Adrenal gland (tissue), 12 donors: ENCODE data around the gene KIF22. TPM values are rescaled to one million over a fixed set of nuclear protein-coding genes. Genes with fewer than 3 reads are reported as not detected.
"Not testable (repeated sequence)": the region's sequence is repeated elsewhere in the genome, so short reads cannot be mapped to it uniquely, and the experiment has no call there.

Source experiments
- DNase-seq, 7 donors: peaks; one replicate each; pipeline ENCODE4 v3.0.0-alpha.2; 2019 to 2020
- H3K27ac ChIP-seq, 5 donors: fragments of 200-600 bp; sonication (generic) in 4 of 5; 1 replicate in 3 of 5; 2 replicates in 2 of 5; pipeline versions ENCODE4 v1.5.1 to v1.8.0; 2016 to 2020; ENCODE audit warnings: mild to moderate bottlenecking in 1 of 5
- H3K27me3 ChIP-seq: fragments of 200-600 bp; 2 replicates; pipeline ENCODE4 v1.8.0; 2021
- H3K36me3 ChIP-seq, 2 donors: fragments of 200-600 bp; replicated peaks in 1 of 2; 1 replicate in 1 of 2; 2 replicates in 1 of 2; pipeline versions ENCODE4 v1.5.1 to v1.8.0; 2018 to 2022
- H3K4me1 ChIP-seq, 2 donors: fragments of 200-600 bp; replicated peaks in 1 of 2; 1 replicate in 1 of 2; 2 replicates in 1 of 2; pipeline versions ENCODE4 v1.5.1 to v1.8.0; 2018 to 2021
- H3K4me3 ChIP-seq, 4 donors: fragments of 200-600 bp; sonication (generic) in 3 of 4; one replicate each; pipeline ENCODE4 v1.5.1; 2016 to 2018
- H3K9me3 ChIP-seq, 3 donors: fragments of 200-600 bp; sonication (generic) in 1 of 3; replicated peaks in 1 of 3; 1 replicate in 2 of 3; 2 replicates in 1 of 3; pipeline versions ENCODE4 v1.5.1 to v1.8.0; 2016 to 2021
- CTCF ChIP-seq, 6 experiments: fragments of 450-650 bp in 4 of 6; fragments of 200-600 bp in 2 of 6; sonication (generic) in 1 of 6; IDR thresholded peaks; 1 replicate in 5 of 6; 2 replicates in 1 of 6; pipeline versions ENCODE4 v1.5.1 to v1.8.0; 2016 to 2021; ENCODE audit warnings: antibody characterized with exemption in 6 of 6, mild to moderate bottlenecking in 2 of 6, moderate library complexity in 1 of 6
- POLR2A ChIP-seq, 2 donors: fragments of 450-650 bp; IDR thresholded peaks; one replicate each; pipeline ENCODE4 v1.6.1; 2017; ENCODE audit warnings: antibody characterized with exemption in 2 of 2, mild to moderate bottlenecking in 2 of 2, moderate library complexity in 1 of 2
- WGBS, 4 donors: extraction: QIAGEN DNeasy Blood & Tissue Kit in 2 of 4; methylation state at CpG; one replicate each; pipeline versions ENCODE4 v1.1.5 to v1.1.7; 2013 to 2017; 5-methylcytosine and 5-hydroxymethylcytosine counted together
- intact Hi-C, 2 donors: fragments of 100-400 bp; cut with DNase I; formaldehyde crosslinking; loops; one replicate each; pipeline versions ENCODE4 v1.14.1 to v1.15.0; 2022 to 2023
- polyA plus RNA-seq, 3 donors: library from polyadenylated mRNA; stranded (reverse); fragments of 200-250 nt in 2 of 3; fragments of 350-450 nt in 1 of 3; fragmentation: Illumina TruSeq in 1 of 3; extraction: RNeasy Lipid Tissue Mini Kit (QIAGEN cat#74804) in 1 of 3; gene quantifications; one replicate each; pipeline ENCODE4 v1.2.3, GENCODE V29; 2013 to 2014
- total RNA-seq, 9 donors: library from RNA; depleted of rRNA in 4 of 9; stranded (reverse); fragments of >200 nt in 4 of 9; fragments of 120-200 nt in 1 of 9; fragmentation: NEBNext Ultra II Directional in 1 of 9; extraction: Animal tissue kit (Norgen Biotek cat#: 25700) in 1 of 9; gene quantifications; one replicate each; pipeline versions ENCODE4 v1.1.0 to v1.2.4, GENCODE V29; 2013 to 2023
- donor health status: healthy with polysubstance abuse.
- donor health status: Bipolar disorder and iron deficiency.
- donor health status: DM: yes; HTN: yes; CAD: no.
- donor health status: DM: no; HTN: no; CAD: no.
- donor health status: DM: no; HTN: no; CAD: no.
- donor health status: DM: yes; HTN: yes; CAD: no.

The KIF22 gene
- total and polyA plus RNA-seq, 12 donors = 8.8 to 127 (median 19.7) TPM

- H3K4me1 ChIP-seq = no peaks in the 10 kb centered on the region
Measured at GRCh38 chr16:29777576-29778350, 12.8 kb upstream of the KIF22 start, which contains the start of gene ZG16. Gene ZG16 (plus strand): TSS chr16:29778256. CDS start chr16:29779267, 1,011 bp downstream.

GRCh38 chr16:29779474-29779873 is 11.1 kb upstream of the KIF22 start:
- Histone ChIP-seq H3K4me3 (no peak overlapping the region), H3K9me3 (no peaks in the 10 kb centered on the region), H3K27me3 (no peaks in the 10 kb centered on the region), H3K27ac (no peak overlapping the region), H3K4me1 (no peaks in the 10 kb centered on the region), H3K36me3 (no peaks in the 10 kb centered on the region)
- intact Hi-C loops = loop anchor here in 1 of 2 donors (10.0 kb wide), 1 partner anchor 85 kb away; no protein-coding TSS in a partner anchor
- 56 to 75% (median 69%) methylated on average over 10 of the region's 10 CpGs for WGBS, 4 donors
- DNase-seq = no peak
- TF ChIP-seq POLR2A (IDR thresholded peaks at IDR 0.05) (no peak), CTCF (IDR thresholded peaks at IDR 0.05) (no peak)

More at GRCh38 chr16:29777576-29778350, 12.8 kb upstream of the KIF22 start, which contains the start of gene ZG16:
- Histone ChIP-seq H3K4me3 (no peak within 1 kb of the TSS), H3K9me3 (no peaks in the 10 kb centered on the region), H3K27ac (no peak within 1 kb of the TSS), H3K27me3 (no peaks in the 10 kb centered on the region), H3K36me3 (no peaks in the 10 kb centered on the region)
- no peak for DNase-seq
- TF ChIP-seq CTCF (IDR thresholded peaks at IDR 0.05) (no peak), POLR2A (IDR thresholded peaks at IDR 0.05) (no peak)
- intact Hi-C loops = loop anchor here in 1 of 2 donors (10.0 kb wide), 1 partner anchor 83 kb away; no protein-coding TSS in a partner anchor
- WGBS, 4 donors = 71 to 85% (median 76%) methylated on average over 9 to 10 of the region's 10 CpGs

GRCh38 chr16:29783094-29783953 is 7.2 kb upstream of the KIF22 start:
- DNase-seq, intact Hi-C loops, H3K36me3 ChIP-seq, H3K4me1 ChIP-seq, H3K27ac ChIP-seq, H3K27me3 ChIP-seq, H3K4me3 ChIP-seq, H3K9me3 ChIP-seq: not testable (repeated sequence)
- 78 to 82% (median 80%) methylated on average over 13 of the region's 13 CpGs for WGBS, 4 donors

- Histone ChIP-seq H3K4me3 (no peak overlapping the region), H3K27me3 (no peaks in the 10 kb centered on the region), H3K36me3 (no peaks in the 10 kb centered on the region), H3K9me3 (no peaks in the 10 kb centered on the region), H3K4me1 (no peaks in the 10 kb centered on the region), H3K27ac (no peak overlapping the region)
- TF ChIP-seq POLR2A (IDR thresholded peaks at IDR 0.05) = no peak
- TF ChIP-seq CTCF (IDR thresholded peaks at IDR 0.05) = no peak
- intact Hi-C loops = no loop called here
- 87 to 96% (median 93%) methylated on average over 2 of the region's 2 CpGs for WGBS, 4 donors
- no peak for DNase-seq
Measured at GRCh38 chr16:29784157-29784556, 6.4 kb upstream of the KIF22 start.
